ENCODE data around the gene WWOX. TPM values are rescaled to one million over a fixed set of nuclear protein-coding genes. Genes with fewer than 3 reads are reported as not detected.

The WWOX gene
- total RNA-seq, 1 experiment from 2014 or later: 15.6 TPM

- Histone ChIP-seq H3K4me2 (ENCODE audit: insufficient read depth, insufficient read length, low read length) (no peak overlapping the region), H2AFZ (ENCODE audit: low read length) (no peak overlapping the region), H3K9me3 (ENCODE audit: control insufficient read depth, low read depth, low read length) (peaks cover 7% of the 10 kb centered on the region), H3K14ac (ENCODE audit: insufficient read depth, low read length) (no peak overlapping the region), H4K91ac (ENCODE audit: insufficient read length, low read depth, low read length) (no peak overlapping the region), H2BK15ac (ENCODE audit: low read depth, low read length) (no peak overlapping the region), H4K8ac (replicated peaks; ENCODE audit: insufficient read length, low read depth, low read length) (no peak overlapping the region), H3K56ac (ENCODE audit: insufficient read length, low read depth, low read length) (no peak overlapping the region), H2BK5ac (ENCODE audit: insufficient read length, low read length) (no peak overlapping the region), H3T11ph (ENCODE audit: low read length) (no peak overlapping the region), H3K27ac (ENCODE audit: insufficient read length, low read depth, low read length) (no peak overlapping the region), H3K4ac (ENCODE audit: low read depth, low read length) (no peak overlapping the region), H4K20me1 (ENCODE audit: control insufficient read depth, insufficient read depth, insufficient read length) (no peaks in the 10 kb centered on the region), H2AK5ac (ENCODE audit: insufficient read length, low read length) (no peak overlapping the region), H3K23ac (ENCODE audit: insufficient read length, low read depth, low read length) (no peak overlapping the region), H2BK20ac (ENCODE audit: low read depth, low read length, poor library complexity, severe bottlenecking) (no peak overlapping the region), H3K27me3 (ENCODE audit: insufficient read depth, low read length) (no peaks in the 10 kb centered on the region), H2BK120ac (ENCODE audit: low read depth, low read length, poor library complexity, severe bottlenecking) (no peak overlapping the region), H3K18ac (ENCODE audit: insufficient read length, low read depth, low read length) (no peak overlapping the region), H3K79me1 (ENCODE audit: insufficient read depth, low read depth, low read length, poor library complexity, severe bottlenecking) (no peaks in the 10 kb centered on the region), H3K23me2 (ENCODE audit: insufficient read length, low read depth, low read length, poor library complexity, severe bottlenecking) (no peaks in the 10 kb centered on the region), H3K9ac (ENCODE audit: extremely low read depth, insufficient read length, low read length) (no peak overlapping the region), H4K5ac (ENCODE audit: insufficient read length, low read depth, low read length) (no peak overlapping the region), H3K79me2 (ENCODE audit: insufficient read depth, low read length) (no peaks in the 10 kb centered on the region), H3K4me1 (ENCODE audit: insufficient read depth, low read length) (no peaks in the 10 kb centered on the region), H2BK12ac (ENCODE audit: insufficient read length, low read depth, low read length) (no peak overlapping the region)
- H3K9me3 Mint-ChIP-seq: peaks cover 10 to 11% of the 10 kb centered on the region in 2 experiments
- peaks cover 6 to 11% of the 10 kb centered on the region in 2 experiments; a peak in 3 of 4 replicates for H3K4me1 Mint-ChIP-seq
- no peak for TF ChIP-seq CTCF (conservative IDR thresholded peaks at IDR 0.05)
- H3K27ac Mint-ChIP-seq: no peak overlapping the region
- no peak overlapping the region for H3K4me3 Mint-ChIP-seq
- DNase-seq: no peak
- H3K27me3 Mint-ChIP-seq (ENCODE audit: low read depth): no peaks in the 10 kb centered on the region
- peaks cover 2 to 7% (median 3%) of the 10 kb centered on the region in 3 experiments; a peak in 3 of 7 replicates for H3K36me3 Mint-ChIP-seq (ENCODE audit: insufficient read depth in 1 of 3, low read depth in 3 of 3)
- no CpG with 5 or more reads among the region's 2 CpGs for WGBS (ENCODE audit: extremely low coverage, insufficient read length, low lambda C conversion rate)
Measured at GRCh38 chr16:78624366-78624765, 524.9 kb downstream of the WWOX start.
